Cardiac muscle cell (in vitro differentiated cells and primary cell): ENCODE data around the gene ANKRD13B. TPM values are rescaled to one million over a fixed set of nuclear protein-coding genes. Genes with fewer than 3 reads are reported as not detected.

Source experiments
- DNase-seq, 2 donors: peaks; one replicate each; pipeline versions ENCODE4 v3.0.0 to v3.0.0-alpha.2; 2010 to 2017; ENCODE audit warnings: low read depth in 1 of 2, low spot score in 1 of 2
- H3K27ac ChIP-seq: fragments of 200-600 bp; sonication (generic); 2 replicates; pipeline ENCODE4 v1.5.1; 2016
- H3K27me3 ChIP-seq: fragments of 200-600 bp; sonication (generic); 2 replicates; pipeline ENCODE4 v1.6.0; 2016; ENCODE audit warnings: control low read depth
- H3K36me3 ChIP-seq: fragments of 200-600 bp; sonication (generic); 2 replicates; pipeline ENCODE4 v1.5.1; 2016; ENCODE audit warnings: control low read depth
- H3K4me1 ChIP-seq: fragments of 200-600 bp; sonication (generic); 2 replicates; pipeline ENCODE4 v1.8.1; 2017; ENCODE audit warnings: low read depth, mild to moderate bottlenecking, mixed run types
- H3K4me3 ChIP-seq: fragments of 200-600 bp; sonication (generic); 2 replicates; pipeline ENCODE4 v1.5.1; 2016; ENCODE audit warnings: mild to moderate bottlenecking
- H3K9me3 ChIP-seq: fragments of 200-600 bp; sonication (generic); 2 replicates; pipeline ENCODE4 v1.5.1; 2017; ENCODE audit warnings: low read depth, mild to moderate bottlenecking, control low read depth
- polyA plus RNA-seq: library from polyadenylated mRNA; unstranded; fragments of >200 nt; fragmentation: Nextera tagmentation; extraction: Ambion mirVana; gene quantifications from 2 replicates; pipeline ENCODE4 v1.2.1, GENCODE V29; 2016
- total RNA-seq: library from RNA; depleted of rRNA; stranded (reverse); fragments of >200 nt; gene quantifications from 2 replicates; pipeline ENCODE4 v1.2.3, GENCODE V29; 2016
- TF ChIP-seq, protein P1 (sequence below): IDR thresholded peaks from 2 replicates; pipeline ENCODE4 v1.5.1; 2012; ENCODE audit warnings: low read depth, mild to moderate bottlenecking, low read length

ANKRD13B gene
- 7.5 and 12.7 TPM in 2 replicates for total RNA-seq
- 6.3 and 7.4 TPM in 2 replicates for polyA plus RNA-seq

DNA sequence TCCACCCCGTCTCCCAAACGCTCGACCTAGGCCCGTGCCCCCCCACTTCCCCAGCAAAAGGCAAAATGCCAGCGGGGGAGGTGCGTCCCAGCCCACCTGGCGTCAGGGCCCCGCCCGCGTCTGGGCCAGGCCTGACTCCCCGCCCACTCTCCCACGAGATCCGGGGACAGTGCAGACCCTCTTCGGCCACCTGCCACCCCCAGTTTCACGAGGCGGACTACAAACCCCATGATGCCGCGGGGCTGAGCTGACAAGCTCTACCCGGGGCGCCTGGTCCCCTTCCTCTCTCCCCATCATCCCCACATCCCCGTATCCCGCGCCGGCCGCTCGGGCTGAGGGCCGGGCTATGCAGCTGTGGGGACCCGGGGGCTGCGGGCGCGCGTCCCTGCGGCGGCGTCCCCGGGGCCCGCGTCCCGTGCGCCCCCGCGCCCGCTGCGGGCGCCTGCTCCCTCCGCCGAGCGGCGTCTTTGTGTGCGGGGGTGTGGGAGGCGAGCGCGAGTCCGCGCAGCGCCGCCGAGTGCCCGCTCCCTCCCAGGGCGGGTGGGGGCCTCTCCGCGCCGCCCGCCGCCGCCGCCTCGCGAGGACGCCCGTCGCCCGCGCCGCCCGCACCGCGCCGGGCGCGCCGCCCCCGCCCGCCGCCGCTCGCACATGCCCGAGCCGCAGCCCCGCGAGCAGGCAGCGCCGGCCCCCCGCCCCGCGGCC is at the start of gene ANKRD13B:
ANKRD13B (plus strand) TSS at position 283 of the 702 bp plus-strand sequence. CDS start 490 bp downstream, outside the sequence.
- peak in 1 of 2 donors; percentile 45 for DNase-seq
- peaks cover 19% of the 10 kb centered on the region for H3K4me1 ChIP-seq
- H3K27me3 ChIP-seq = peaks cover 7% of the 10 kb centered on the region
- H3K9me3 ChIP-seq = no peaks in the 10 kb centered on the region
- H3K27ac ChIP-seq = no peak within 1 kb of the TSS
- TF ChIP-seq, protein P1, sequence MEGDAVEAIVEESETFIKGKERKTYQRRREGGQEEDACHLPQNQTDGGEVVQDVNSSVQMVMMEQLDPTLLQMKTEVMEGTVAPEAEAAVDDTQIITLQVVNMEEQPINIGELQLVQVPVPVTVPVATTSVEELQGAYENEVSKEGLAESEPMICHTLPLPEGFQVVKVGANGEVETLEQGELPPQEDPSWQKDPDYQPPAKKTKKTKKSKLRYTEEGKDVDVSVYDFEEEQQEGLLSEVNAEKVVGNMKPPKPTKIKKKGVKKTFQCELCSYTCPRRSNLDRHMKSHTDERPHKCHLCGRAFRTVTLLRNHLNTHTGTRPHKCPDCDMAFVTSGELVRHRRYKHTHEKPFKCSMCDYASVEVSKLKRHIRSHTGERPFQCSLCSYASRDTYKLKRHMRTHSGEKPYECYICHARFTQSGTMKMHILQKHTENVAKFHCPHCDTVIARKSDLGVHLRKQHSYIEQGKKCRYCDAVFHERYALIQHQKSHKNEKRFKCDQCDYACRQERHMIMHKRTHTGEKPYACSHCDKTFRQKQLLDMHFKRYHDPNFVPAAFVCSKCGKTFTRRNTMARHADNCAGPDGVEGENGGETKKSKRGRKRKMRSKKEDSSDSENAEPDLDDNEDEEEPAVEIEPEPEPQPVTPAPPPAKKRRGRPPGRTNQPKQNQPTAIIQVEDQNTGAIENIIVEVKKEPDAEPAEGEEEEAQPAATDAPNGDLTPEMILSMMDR = no peak
- H3K36me3 ChIP-seq = no peaks in the 10 kb centered on the region
- peak within 1 kb of the TSS; percentile 57 for H3K4me3 ChIP-seq

DNA sequence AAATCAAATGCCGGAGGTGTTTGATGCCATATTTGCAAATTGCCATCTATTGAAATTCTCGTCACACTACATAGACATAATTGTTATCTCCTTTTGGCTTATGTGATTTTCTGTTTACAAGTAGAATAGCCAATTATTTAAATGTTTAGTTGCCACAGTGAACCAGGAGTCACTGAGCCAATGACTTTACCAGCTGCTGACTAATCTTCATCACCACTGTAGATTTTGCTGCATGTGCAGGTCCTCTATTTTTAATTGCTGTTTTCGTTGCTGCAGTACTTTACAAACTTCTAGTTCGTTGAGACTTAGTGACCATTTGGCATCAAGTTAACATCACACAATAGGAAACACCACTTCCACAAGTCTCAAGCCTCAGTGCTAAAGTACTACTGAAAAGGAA is 48.9 kb upstream of the ANKRD13B start:
- DNase-seq = no peak
- H3K9me3 ChIP-seq = no peaks in the 10 kb centered on the region
- no peak overlapping the region for H3K27ac ChIP-seq
- peaks cover 27% of the 10 kb centered on the region for H3K36me3 ChIP-seq
- H3K4me3 ChIP-seq = no peak overlapping the region
- no peaks in the 10 kb centered on the region for H3K4me1 ChIP-seq
- no peaks in the 10 kb centered on the region for H3K27me3 ChIP-seq
- TF ChIP-seq, protein P1 = no peak

DNA sequence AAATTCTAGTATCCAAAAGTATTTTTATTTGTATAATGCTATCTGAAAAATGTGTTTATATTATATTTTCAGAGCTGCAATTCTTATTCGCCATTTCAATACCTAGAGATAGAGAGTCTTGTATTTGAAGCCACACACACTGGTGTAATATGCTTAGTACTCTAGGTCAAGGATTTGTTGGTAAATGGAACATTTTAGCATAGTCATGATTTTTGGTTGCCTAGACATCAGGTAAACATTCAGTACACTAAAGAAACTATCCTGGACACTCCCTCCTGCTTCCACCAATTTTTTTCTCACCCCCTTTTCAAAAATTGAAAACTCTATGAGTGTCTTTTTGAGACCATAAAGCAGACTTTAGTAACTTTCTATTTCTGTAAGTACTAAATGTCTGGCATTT is 46.8 kb upstream of the ANKRD13B start:
- no peak overlapping the region for H3K4me3 ChIP-seq
- TF ChIP-seq, protein P1 = no peak

DNA sequence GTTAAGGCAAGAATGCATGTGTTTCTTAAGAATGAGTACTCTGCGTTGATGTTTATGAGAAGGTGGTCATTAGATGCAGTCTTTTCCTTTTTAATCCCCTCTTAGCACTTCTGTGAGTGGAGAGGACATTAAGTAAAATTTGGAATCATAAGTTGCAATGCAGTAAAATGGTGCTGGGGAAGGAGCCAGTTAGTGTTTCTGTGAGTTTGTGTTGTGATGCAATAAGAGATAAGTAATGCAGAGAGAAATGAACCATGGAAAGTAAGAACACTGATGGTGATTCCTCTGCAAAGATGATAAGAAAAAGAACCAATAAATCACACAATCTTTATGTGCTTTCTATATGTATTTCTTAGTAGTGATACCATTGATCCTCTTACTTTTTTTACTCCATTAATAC is 46.1 kb upstream of the ANKRD13B start:
- DNase-seq = peak in 1 of 2 donors; percentile 41
- H3K27me3 ChIP-seq = no peaks in the 10 kb centered on the region
- H3K36me3 ChIP-seq = peaks cover 23% of the 10 kb centered on the region
- no peak overlapping the region for H3K4me3 ChIP-seq
- TF ChIP-seq, protein P1 = no peak
- no peaks in the 10 kb centered on the region for H3K9me3 ChIP-seq
- no peaks in the 10 kb centered on the region for H3K4me1 ChIP-seq
- H3K27ac ChIP-seq = no peak overlapping the region

More for the DNA sequence above, 46.8 kb upstream of the ANKRD13B start:
- no peaks in the 10 kb centered on the region for H3K4me1 ChIP-seq
- peaks cover 26% of the 10 kb centered on the region for H3K36me3 ChIP-seq
- no peak for DNase-seq
- no peaks in the 10 kb centered on the region for H3K9me3 ChIP-seq
- no peaks in the 10 kb centered on the region for H3K27me3 ChIP-seq
- H3K27ac ChIP-seq = no peak overlapping the region

DNA sequence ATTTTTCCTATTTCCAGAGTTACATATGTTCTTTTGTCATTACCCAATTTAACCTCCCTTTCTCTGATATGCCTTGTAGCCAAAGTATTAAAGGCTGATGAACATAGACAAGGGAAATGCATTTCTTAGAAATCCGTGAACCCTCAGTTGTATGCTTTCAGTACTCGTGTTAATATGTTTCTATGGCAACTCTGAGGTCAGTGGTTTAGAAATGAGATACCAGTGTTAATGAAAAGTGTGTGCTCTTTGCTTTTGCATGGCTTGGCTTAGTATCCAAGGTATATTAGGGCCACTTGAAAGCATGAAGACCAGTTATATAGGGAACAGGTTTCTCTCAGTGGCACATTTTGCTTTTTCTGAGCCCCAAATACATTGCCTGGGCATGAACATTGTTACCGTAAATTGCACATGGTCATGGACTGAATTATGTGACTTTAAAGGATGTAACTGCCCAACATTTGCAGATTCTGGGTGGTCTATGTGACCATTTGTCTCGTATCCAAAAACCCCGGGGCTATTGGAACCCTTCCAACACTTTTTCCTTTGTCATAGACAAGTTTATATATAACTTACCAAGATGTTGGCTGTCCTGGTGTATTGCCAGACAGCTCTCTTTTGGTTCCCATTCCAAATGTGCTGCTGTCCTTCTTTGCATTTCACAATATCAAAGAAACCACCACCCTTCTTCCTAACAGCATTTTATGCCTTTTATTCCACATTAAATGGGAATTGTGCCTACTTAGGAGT is 43.6 kb upstream of the ANKRD13B start:
- Histone ChIP-seq H3K4me1 (no peaks in the 10 kb centered on the region), H3K4me3 (no peak overlapping the region), H3K36me3 (peaks cover 3% of the 10 kb centered on the region), H3K27me3 (no peaks in the 10 kb centered on the region), H3K9me3 (no peaks in the 10 kb centered on the region), H3K27ac (no peak overlapping the region)
- TF ChIP-seq, protein P1 = no peak
- peak in 1 of 2 donors; percentile 60 for DNase-seq
